Suppressor macrophage (primary cell): ENCODE results near the gene MID2.
"Not testable (repeated sequence)": the region's sequence is repeated elsewhere in the genome, so short reads cannot be mapped to it uniquely, and the experiment has no call there.

Source experiments
- DNase-seq, 4 experiments: peaks; one replicate each; pipeline ENCODE4 v3.0.0-alpha.2; 2020 to 2022
- total RNA-seq, 17 experiments: gene quantifications; one replicate each; lab custom pipeline; 2026; ENCODE audit warnings: mixed read lengths in 6 of 17, inconsistent platforms in 3 of 17; lab: John Stamatoyannopoulos, UW

MID2 gene
- total RNA-seq: 0.45 to 3.4 (median 0.84) reads per million in 17 experiments

DNA sequence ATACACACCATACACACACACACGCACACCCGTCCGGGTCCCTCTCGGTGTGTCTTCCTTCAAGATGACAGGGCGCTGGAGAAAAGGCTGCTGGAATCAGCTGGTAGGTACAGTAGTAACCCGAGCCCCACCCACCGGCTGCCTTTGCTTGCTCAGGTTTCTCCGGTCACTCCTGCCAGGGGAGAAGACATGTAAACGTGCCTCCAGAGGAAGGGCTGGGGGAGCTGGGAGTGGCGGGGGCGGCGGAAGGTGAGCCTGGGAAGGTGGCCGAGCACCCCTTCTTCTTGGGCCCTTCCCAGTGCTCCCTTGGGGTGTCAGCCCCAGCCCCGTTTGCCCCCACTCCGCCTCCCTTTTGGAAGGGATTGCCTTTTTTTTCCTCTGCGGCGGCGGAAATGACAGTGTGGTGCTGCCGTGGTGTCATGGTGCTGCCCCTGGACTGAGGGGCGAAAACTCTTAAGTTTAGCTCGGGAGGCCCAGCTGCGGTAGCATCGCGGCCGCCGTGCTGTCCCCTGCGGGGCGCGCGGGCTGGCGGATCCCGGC is at the start of gene MID2:
TSS of gene MID2 (plus strand) at position 169 of the 540 bp plus-strand sequence. CDS start 561 bp downstream, outside the sequence.
- peak in 1 of 4 experiments; percentile 7 for DNase-seq

GRCh38 chrX:107776649-107777535 is 48.8 kb upstream of the MID2 start:
- DNase-seq: peak; percentile 85 to 91 (median 87)

- no peak for DNase-seq
Observed at GRCh38 chrX:107777536-107777832, 48.2 kb upstream of the MID2 start, which contains the start of gene NCBP2L. Gene NCBP2L (plus strand): TSS chrX:107777733. CDS start chrX:107794221, 16,488 bp downstream.

DNA sequence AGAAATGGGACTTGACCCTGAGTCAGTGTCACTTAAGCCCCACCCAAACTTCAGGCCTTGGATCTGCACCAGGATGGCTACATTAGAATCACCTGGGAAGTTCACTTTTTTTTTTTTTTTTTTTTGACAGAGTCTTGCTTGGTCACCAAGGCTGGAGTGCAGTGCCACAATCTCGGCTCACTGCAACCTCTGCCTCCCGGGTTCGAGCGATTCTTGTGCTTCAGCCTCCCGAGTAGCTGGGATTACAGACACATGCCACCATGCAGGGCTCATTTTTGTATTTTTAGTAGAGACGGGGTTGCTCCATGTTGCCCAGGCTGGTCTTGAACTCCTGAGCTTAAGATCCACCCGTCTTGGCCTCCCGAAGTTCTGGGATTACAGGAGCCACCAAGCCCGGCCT is 45.1 kb upstream of the MID2 start:
- DNase-seq: no peak

- DNase-seq: no peak
Observed at GRCh38 chrX:107787827-107788226, 37.8 kb upstream of the MID2 start.

- DNase-seq: peak in 1 of 4 experiments; percentile 33
Observed at GRCh38 chrX:107804427-107804826, 21.2 kb upstream of the MID2 start.

- no peak for DNase-seq
Observed at GRCh38 chrX:107805179-107805578, 20.5 kb upstream of the MID2 start.

DNA sequence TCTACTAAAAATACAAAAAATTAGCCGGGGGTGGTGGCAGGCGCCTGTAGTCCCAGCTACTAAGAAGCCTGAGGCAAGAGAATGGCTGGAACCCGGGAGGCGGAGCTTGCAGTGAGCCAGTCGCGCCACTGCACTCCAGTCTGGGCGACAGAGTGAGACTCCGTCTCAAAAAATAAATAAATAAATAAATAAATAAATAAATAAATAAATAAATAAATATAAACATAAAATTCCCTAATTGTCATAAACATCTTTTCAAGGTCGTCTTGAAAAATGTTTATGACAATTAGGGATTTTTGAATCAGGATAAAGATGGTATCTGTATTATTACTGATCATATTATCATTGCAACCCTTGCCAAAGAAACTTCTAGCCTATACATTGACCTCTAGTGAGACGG is 15.6 kb upstream of the MID2 start:
- DNase-seq: not testable (repeated sequence)

GRCh38 chrX:107818900-107819521 is 6.7 kb upstream of the MID2 start:
- no peak for DNase-seq

DNA sequence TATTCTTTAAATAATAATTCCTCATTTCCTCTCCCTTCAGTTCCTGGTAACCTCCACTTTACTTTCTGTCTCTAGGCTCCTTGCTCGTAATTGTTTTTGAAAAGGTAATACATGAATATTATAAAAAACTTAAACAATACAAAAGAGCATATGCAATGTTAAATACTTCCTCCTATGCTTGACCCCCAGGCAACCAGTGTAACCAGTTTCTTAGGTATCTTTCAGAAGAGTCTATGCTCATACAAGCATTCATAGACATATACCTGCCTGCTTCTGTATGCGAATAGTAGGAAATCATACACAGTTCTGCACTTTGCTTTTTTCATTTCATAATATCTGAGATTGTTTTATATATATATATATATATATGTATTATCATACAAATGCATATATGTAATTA is 2.6 kb upstream of the MID2 start:
- no peak for DNase-seq

GRCh38 chrX:107823456-107823855 is 2.2 kb upstream of the MID2 start:
- peak; percentile 8 to 52 (median 28) for DNase-seq

GRCh38 chrX:107826238-107827029 is 768 bp downstream of the MID2 start:
- DNase-seq: peak; percentile 13 to 66 (median 54)

DNA sequence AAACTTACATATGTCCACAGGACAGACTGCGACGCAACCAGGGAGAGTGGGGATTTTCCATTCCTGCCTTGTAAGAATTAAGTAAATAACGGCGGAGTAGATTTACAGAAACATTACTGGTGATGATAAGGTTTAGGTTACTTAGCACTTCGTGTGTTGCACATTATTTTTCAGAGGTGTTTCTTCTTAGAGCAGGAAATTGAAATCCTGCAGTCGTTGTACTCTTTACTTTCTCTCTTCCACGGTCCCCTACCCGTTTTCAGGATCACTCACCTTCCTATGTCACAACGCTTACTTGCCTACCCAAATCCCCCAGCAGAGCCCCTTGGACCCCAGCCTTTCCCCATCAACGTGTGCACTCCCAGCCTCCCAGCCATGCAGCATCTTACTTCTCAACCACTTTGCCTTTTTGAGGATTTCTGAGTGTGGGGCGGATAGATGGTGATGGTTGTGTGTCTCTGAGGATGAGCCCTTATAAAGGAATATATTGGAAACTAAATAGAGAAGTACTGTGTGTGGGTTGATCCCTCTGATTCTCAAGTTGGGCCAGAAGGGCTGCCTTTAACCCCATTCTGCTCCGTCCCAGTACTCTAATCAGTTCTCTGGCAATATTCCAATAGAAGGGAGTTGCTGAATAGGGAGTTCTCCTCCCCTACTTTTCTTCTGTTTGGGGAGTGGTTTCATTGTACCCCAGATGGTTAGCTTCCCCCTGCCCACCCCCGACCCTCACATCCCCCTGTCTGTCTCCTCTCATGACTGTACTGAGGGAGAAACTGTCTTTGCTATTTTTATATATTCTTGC is 1.6 kb downstream of the MID2 start:
- DNase-seq: peak in 2 of 4 experiments; percentile 24 to 29

DNA sequence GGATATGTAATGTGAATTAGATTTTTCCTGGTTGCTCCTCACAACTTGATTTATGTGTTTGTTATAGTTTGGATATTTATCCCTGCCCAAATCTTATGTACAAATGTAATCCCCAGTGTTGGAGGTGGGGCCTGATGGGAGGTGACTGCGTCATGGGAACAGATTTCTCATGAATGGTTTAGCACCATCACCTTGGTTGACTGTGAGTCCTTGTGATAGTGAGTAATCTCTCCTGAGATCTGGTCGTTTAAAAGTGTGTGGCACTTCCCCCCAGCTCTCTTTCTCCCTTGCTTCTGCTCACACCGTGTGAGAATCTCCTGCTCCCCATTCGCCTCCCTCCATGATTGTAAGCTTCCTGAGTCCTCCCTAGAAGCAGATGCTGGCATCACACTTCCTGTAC is 2.2 kb downstream of the MID2 start:
- DNase-seq: no peak

DNA sequence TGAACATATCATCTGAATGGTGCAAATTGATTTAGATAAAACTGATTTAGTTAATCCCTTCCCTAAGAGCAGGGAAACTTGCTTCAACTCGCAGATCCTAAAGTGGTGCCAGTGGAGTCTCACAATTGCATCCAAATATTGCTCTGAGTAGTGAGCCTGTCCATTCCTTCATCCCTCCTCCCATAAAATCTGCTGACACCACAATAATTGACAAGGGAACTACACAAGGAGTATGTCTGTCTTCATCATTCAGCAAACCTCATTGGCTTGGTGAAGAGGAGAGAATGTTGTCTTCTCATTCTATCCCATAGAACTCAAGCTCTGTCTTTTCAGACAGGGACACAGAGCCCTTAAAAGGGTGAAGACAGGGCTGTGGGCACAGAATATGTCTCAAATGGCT is 4.2 kb downstream of the MID2 start:
- no peak for DNase-seq

DNA sequence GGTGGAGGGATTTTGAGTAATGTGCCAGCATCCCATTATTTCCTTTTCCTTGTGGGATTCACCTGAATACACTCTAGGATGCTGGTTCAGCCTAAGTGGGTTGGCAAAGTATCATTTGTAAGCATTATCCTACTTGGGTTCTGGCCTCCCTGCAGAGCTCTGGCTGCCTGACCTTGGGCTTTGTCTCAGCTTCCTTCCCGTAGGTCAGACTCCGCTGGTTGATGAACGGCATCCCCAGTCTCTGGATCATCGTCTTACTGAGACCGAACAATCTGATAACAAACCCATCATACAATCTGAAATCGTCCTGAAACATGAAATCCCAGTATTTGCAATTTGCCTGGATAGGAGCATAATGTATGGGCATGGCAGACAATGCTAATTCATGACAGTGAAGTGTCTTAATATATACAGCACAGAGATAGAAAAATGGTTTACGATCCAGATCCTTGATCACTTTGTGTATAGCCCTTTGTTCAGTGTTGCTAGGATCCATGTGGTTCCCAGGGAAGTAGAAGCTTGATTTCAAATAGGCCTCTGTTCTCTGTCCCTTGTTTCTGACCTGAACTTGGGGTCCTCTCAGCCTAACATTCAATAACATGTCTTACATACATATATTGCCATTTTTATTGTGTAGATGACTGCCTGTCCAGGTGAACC is 5.5 kb downstream of the MID2 start:
- DNase-seq: no peak

DNA sequence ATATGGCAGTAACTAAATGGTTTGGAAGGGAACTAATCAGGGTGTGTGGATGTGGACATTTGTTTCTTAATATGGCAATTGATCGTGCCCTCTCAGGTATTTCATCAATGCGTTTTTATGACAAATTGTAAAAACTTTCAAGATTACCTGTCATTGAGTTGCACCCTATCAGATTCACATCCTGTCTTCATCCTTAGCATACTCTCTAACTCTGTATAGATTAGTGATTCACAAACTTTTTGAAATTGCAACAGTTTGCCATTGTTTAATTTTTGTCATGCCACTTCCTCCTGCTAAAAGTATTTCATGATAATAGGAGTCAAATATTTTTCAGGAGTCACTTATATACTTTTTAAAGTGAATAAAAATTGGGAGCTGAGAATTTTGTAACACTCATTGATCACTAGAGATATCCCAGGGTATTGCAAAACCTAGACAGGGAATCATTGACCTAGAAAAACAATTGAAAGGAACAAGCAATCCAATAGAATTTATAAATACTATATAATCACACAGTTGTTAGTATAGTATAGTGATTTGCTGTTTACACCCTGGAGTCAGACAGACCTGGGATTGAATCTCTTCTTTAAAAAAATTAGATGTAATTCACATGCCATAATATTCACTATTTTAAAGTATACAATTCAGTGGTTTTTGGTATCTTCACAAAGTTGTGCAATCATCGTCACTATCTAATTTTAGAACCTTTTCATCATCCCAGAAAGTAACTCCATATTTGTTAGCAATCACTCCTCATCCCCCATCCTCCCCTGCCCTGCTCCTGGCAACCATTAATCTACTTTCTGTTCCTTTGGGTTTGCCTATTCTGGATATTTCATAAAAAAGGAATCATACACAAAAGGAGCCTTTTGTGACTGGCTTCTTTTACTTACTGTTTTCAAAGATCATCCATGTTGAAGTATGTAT is 8.9 kb downstream of the MID2 start:
- no peak for DNase-seq

DNA sequence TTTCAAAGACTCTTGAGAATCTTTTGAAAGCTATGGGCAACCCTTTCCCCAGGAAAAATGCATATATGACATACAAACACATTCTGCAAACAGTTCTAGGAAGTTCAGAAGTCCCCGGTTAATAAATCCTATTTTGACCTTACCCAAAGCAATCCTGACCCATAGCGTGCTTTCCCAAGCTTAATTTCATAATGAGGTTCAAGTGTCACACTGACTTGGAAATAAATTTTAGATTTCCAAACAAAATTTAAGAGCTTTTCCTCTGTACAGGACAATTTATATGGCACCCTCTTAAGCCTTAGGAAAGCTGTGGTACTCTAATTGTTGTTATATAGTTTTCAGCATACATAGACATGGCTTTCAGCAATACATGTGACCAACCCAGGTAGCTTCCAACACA is 11.3 kb downstream of the MID2 start:
- no peak for DNase-seq

DNA sequence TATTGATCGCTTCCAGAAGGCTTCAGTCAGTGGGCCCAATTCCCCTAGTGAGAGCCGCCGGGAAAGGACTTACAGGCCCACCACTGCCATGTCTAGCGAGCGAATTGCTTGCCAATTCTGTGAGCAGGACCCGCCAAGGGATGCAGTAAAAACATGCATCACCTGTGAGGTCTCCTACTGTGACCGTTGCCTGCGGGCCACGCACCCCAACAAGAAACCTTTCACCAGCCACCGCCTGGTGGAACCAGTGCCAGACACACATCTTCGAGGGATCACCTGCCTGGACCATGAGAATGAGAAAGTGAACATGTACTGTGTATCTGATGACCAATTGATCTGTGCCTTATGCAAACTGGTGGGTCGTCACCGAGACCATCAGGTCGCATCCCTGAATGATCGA is 15.3 kb downstream of the MID2 start:
- DNase-seq: no peak

DNA sequence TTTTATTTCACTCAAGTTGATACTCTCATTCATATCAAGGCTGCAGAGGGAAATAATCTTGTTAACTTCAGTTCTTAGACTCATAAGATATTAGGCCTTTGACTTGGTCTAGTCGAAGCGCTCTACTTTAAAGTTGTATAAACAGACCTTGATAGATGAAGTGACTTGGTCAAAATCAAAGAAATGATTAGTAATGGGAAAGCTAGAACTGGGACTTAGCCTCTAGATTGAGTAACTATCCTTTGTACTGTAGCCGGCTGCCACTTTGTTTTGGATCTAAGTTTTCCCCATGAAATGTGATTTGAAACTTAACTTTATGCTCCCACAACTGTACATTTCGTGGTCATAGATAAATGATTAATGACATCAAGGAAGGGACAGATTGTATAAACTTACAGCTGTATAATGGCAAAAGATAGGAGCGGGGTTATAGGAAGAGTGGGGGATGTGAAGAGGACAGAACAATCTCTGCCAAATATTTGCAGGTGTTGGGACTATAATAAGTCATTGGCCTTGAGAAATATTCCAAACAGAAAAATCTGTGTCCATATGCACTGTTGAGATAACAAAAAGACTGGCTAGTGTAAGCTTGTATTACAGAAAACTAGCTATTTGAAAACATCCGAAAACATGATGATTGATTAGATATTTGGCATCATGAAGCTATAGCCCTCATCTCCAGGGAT is 17.2 kb downstream of the MID2 start:
- DNase-seq: no peak
